ENCODE measurements around the gene IFT81.
"Not testable (repeated sequence)": the region's sequence is repeated elsewhere in the genome, so short reads cannot be mapped to it uniquely, and the experiment has no call there.

IFT81 gene, protein sequence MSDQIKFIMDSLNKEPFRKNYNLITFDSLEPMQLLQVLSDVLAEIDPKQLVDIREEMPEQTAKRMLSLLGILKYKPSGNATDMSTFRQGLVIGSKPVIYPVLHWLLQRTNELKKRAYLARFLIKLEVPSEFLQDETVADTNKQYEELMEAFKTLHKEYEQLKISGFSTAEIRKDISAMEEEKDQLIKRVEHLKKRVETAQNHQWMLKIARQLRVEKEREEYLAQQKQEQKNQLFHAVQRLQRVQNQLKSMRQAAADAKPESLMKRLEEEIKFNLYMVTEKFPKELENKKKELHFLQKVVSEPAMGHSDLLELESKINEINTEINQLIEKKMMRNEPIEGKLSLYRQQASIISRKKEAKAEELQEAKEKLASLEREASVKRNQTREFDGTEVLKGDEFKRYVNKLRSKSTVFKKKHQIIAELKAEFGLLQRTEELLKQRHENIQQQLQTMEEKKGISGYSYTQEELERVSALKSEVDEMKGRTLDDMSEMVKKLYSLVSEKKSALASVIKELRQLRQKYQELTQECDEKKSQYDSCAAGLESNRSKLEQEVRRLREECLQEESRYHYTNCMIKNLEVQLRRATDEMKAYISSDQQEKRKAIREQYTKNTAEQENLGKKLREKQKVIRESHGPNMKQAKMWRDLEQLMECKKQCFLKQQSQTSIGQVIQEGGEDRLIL

DNA sequence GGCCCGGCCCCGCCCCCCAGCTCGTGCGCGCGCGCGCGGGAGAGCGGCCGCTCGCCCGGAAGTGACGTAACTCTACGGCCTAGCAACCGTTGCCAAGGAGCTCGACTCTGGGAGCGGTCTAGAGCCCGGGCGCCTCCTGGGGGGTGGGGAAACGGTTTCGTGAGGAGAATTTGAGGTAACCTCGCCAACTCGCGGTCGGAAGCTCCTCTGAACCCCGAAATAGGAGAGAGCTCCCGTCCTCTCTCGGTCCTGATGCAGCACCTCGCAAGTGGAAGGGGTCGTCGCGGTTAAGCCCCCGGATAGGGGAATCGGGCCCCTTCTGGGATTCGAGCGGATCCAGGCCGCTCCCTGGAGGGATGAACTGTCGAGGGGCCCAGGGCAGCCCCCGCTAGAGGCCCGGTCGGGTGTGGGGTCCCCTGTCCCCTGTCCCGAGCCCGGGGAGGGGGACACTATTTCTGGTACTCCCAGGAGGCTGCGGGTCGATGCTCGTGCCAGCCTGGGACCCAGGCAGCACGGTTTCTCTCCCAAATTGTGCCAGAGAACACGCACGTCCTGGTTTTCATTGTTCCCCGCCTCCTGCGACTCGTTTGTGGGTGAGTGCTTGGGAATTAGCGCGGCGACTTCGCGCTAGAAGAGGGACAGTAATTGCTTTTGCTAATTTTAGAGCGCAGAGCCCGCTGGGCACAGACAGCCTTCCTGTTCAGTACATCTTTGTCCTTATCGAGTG is at the start of gene IFT81:
Gene IFT81 (plus strand): TSS at position 89 of the 727 bp plus-strand sequence. CDS start 3,024 bp downstream, outside the sequence.
- DNase-seq (ENCODE audit: low spot score): peak; percentile 94

DNA sequence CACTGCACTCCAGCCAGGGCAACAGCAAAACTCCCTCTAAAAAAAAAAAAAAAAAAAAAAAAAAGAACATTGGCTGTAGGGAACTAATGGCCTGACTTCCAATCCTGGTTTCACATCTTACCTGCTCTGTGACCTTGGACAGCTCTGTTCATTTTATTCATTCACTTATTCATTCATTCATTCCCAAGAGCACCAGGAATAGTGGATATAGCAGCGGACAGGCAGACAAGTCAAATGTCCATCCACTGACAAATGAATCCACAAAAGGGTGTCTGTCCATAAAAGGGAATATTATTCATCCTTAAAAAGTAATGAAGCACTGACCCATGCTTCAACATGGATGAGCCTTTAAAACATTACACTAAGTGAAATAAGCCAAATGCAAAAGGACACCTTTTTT is 48.3 kb upstream of the IFT81 start:
- no peak for DNase-seq (ENCODE audit: low spot score)

DNA sequence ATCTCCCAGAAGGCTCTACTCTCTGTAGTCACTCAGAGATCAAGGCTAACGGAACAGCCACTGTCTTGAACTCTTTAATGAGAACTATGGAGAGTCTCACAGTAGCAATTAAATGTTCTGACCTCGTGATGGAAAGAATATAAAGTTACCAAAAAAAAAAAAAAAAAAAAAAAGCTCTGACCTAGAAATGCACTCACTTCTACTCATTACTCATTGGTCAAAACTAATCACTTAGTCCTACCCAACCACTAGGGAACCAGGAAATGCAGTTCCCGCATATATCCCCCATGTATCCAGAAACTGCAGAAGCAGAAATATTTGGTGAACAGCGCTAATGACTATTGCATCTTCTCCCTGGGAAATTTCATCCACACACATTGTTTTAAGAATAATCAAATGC is 46.4 kb upstream of the IFT81 start:
- DNase-seq (ENCODE audit: low spot score): no peak

DNA sequence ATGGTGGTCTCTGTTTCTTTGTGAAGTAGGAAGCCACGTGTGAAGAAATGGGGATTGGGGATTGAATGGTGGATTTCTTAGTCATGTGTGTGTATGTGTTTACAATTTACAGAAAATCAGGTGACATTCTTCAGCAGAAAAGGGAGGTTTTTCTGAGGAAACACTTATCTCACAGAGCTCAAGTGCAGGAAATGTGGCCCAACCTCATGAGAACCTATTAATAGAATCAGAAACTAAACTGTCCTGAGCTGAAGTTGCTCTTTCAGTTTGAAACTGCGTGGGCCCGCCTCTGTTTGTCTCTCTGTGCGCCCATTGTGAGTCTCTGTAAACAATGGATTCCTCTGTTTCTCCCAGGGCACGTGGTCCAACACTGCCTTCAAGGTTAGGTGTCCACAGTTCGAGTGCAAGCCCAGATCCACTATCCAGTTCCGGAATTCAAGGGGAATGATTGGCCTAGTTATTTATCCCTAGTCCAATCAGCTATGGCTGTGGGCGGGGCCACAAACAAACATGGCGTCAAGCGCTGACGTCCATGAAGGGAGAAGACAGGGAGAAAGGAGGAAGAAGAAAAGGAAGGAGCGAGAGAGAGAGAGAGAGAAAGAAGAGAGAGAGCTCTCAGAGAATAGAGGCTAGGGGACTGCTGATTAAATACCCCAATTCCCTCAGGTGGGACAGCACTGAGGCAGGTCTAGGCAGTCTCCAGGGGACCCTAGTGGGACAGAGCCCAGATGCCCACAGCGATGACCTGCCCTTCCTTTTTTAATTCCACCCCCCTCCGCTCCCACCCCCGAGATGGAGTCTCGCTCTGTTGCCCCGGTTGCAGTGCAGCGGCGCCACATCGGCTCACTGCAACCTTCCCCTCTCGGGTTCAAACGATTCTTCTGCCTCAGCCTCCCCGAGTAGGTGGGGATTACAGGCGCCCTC is 44.4 kb upstream of the IFT81 start:
- DNase-seq (ENCODE audit: low spot score): peak; percentile 97

DNA sequence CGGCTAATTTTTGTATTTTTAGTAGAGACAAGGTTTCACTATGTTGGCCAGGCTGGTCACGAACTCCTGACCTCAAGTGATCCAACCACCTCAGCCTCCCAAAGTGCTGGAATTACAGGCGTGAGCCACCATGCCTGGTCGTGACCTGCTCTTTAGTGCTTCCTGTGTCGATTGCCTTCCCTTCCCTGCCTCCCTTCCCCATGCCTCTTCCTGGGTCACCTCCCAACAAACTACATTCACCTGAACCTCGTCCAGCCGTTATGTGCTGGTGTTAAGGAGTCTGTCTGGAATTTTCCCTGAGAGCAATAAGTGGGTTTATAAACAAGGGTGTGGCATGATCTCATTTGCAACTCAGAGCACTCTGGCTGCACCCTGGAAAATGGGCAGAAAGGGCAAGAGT is 43.7 kb upstream of the IFT81 start:
- DNase-seq (ENCODE audit: low spot score): no peak

DNA sequence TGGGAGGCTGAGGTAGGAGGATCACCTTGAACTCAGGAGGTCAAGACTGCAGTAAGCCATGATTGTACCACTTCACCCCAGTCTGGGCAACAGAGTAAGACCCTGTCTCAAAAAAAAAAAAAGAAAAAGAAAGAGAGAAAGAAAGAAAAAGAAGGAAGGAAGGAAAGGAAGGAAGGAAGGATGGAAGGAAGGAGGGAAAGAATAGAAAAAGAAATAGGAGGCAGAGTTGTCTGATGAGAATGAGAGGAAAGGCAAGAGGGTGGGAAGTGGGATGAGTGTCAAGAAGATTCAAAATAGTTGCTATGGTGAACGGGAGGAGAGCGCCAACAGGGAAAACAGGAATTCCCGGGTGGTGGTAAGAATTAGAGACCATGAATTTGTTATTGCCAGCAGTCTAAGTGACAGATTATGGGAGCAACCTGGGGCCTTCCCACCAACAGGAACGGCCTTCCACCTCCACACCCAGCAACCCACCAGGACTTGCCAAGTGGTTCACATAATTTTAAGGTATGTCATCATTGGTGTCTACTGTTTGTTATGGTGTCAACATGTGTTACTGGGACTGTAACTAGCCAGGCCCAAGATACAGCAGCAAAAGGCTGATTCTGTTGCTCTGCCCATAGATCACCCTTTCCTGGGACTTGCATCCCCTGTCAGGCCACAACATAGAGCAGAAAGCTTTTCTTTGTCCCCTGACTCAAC is 39.7 kb upstream of the IFT81 start:
- no peak for DNase-seq (ENCODE audit: low spot score)

DNA sequence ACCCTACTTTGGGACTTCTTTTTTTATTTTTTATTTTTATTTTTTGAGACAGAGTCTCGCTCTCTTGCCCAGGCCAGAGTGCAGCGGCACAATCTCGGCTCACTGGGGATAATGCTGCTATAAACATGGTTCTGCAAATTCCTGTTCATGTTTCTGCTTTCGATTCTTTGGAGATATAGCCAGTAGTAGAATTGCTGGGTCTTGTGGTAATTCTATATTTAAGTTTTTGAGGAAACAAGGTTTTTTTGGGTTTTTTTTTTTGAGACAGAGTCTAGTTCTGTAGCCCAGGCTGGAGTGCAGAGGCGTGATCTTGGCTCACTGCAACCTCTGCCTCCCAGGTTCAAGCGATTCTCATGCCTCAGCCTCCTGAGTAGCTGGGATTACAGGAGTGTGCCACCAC is 35.9 kb upstream of the IFT81 start:
- DNase-seq (ENCODE audit: low spot score): not testable (repeated sequence)

DNA sequence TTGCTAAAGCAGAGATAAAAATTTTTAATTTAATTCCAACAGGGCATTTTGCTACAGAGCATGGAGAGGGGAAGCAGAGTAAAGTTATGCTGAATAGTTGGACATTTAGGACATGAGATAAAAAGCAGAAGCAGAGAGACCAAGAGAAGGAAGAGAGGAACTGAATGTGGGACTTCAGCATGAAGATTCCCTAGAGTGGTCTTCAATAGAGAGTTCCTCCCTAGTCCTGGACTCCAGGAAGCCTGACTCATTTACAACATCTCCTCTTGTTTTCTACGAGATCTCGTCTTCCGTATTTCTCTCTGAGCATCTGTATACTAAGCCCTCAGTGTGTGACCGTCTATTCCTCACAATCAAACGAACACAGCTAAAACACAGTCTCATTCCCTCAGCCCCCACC is 35.2 kb upstream of the IFT81 start:
- no peak for DNase-seq (ENCODE audit: low spot score)

DNA sequence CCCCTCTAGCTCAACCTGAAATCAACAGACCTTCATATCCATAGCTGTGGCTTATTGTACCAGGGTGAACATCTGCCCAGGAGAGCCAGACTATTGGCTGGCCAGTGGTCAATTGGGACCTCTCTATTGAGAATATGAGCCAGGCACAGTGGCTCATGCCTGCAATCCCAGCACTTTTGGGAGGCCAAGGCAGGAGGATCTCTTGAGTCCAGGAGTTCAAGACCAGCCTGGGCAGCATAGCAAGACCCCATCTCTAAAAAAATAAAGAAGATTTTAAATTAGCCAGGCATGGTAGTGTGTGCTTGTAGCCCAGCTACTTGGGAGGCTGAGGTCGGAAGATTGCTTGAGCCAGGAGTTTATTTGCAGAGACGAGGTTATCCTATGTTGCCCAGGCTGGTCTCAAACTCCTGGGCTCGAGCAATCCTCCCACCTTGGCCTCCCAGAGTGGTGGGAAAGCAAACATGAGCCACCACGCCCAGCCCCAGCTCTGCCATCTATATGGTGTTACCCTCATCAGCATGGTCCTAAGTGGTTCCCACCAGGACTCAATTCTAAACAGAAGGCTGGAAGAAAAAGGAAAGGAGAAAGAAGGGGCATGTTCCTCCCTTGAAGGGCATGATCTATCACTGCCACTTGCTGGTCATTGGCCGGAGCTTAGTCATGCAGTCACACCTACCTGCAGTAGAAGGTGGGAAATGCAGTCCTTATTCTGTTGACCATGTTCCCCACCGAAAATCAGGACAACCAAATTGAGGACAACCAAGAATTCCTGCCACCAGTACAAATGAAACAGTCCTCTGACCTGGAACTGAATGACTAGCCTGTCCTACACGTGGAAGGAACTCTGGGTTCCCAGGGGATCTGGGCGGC is 33.7 kb upstream of the IFT81 start:
- DNase-seq (ENCODE audit: low spot score): no peak

DNA sequence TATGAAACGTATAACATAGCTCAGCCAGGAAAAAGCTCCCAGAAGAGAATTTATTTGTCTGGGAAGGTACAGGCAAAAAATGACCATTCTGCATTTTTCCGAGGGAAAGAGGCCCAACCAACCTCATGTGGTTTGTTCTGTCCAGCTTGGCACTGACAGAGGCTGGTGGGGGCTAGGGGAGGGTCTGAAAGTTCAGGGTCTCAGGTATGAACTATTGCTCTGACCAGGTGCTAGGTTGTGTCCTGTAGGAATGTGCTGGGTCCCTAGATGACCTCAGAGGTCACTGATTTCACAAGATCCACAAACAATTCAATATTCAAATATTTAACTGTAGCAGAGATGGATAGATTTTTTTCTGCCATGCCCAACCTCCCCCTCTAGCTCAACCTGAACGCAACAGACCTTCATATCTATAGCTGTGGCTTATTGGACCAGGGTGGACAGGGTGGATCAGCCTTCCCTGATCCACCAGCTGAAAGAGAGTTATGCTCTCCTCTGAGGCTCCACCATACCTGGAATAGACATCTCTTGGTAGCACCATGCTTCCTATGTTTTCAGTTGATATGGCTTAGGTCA is 32.9 kb upstream of the IFT81 start:
- DNase-seq (ENCODE audit: low spot score): no peak

DNA sequence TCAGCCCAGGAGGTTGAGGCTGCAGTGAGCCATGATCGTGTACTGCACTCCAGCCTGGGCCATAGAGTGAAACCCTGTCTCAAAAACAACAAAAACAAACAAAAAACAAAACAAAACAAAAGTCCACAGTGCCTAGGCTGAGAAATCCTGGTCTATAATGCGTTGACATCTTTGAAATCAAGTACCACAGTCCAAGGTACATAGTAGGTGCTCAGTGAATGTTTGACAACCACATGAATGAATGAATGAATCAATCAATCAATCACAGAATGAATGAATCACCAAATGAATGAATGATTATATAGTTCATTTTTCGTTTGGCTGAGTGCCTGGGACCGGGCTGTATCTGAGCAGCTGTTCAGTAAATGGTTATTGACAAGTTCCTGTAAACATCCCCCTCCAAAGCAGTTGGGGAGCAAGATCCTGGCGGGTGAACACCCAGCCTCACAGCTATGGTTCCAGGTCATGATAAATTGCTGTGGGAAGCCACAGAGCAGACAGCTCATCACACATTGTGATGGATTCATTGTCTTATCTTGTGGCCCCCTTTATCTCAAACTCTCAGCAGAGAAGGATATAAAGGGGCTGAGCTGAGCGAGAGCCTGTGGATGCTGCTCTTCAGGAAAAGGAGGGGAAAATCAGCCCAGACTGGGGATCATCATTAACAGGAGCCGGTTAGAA is 30.4 kb upstream of the IFT81 start:
- DNase-seq (ENCODE audit: low spot score): no peak

DNA sequence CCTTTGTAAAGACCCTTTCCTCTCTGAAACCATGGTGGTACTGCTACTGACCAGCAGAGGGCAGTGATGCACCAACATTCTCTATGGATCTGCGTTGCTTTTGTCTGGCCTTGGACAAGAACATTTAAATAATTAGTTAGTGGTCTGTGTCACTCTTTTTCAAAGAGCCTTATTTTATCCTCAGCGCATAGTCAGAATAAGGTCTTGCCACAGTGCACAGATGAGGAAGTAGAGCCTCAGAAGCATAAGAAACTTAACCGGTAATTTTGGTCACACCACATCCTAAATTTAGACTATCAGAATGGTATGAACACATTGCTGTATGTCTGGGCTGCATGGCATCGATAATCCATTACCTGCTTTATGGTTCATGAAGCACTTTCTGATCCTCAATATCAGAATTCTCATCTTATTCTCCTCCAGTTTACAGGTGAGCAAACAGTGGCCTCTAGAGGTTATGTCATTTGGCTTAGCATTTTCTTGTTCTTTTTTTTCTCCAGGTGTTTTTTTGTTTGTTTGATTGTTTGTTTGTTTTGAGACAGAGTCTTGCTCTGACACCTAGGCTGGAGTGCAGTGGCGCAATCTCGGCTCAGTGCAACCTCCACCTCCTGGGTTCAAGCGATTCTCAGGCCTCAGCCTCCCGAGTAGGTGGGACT is 23.7 kb upstream of the IFT81 start:
- DNase-seq (ENCODE audit: low spot score): peak; percentile 78

DNA sequence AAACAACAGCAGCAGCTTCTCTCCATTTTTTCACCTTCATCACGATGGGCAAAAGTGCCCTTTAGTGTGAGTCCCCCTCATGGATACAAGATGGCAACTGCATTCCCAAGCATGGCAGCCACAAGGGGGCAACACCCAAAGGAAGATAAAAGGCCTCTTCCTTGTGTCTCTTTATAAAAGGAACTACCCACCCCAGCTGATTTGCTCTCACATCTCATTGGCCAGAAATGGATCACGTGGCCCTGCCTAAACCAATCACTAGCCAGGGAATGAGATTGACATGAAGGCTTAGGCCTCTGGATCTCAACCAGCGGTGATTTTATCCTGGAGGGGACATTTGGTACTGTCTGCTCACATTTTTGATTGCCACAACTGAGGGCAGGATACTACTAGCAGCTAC is 21.9 kb upstream of the IFT81 start:
- DNase-seq (ENCODE audit: low spot score): no peak

DNA sequence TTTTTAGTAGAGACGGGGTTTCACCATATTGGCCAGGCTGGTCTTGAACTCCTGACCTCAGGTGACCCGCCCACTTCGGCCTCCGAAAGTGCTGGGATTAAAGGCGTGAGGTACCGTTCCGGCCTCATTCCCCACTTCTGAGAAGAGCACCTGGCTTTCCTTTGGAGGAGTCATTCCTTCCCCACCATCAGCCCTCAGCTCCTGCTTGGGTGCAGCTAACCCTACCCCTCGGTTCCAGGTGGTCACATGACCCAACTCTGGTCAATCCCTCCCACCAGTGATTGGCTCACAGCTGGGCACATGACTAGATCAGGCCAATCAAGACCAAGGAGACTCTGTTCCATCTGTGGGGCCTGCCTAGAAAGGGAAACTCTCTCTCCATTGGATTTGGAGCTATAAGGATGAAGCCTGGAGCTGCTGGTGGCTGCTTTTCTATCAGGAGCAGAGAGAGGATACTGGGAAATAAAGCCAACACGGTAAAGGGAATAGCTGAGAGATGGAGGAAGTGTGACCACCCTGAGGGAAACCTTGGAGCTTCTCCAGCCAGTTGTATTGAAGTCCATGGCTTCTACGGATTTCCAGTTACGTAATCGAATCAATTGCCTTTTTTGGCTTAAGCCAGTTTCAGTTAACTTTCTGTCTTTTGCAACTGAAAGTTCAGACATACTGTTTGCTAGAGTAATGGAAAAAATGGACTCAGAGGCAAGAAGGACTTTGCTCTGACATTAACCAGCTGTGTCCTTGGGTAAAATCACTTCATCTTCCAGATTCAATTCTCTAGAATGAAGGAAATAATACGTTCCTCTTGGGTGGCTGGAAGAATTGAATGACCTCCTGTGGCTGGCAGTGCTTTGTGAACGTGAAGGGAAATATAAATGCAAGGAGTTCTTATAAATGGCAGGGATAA is 19.7 kb upstream of the IFT81 start:
- no peak for DNase-seq (ENCODE audit: low spot score)

DNA sequence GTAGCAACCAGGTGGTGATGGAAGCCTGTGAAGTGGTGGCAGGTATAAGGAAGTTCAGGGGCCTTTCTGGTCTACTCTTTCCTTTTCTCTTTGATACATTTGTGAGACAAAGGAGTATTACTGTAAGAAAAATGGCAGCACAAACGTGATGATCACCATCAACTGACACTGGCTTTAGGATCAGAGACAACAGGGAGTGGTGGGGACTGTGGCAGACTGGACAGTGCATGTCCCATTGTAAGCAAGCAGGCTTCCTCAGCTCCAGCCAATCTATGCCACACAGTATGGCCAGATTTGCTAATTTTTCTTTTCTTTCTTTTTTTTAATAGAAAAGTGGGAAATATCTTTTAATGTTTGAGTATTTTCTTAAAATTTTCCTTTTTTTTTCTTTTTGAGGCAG is 19.0 kb upstream of the IFT81 start:
- no peak for DNase-seq (ENCODE audit: low spot score)

DNA sequence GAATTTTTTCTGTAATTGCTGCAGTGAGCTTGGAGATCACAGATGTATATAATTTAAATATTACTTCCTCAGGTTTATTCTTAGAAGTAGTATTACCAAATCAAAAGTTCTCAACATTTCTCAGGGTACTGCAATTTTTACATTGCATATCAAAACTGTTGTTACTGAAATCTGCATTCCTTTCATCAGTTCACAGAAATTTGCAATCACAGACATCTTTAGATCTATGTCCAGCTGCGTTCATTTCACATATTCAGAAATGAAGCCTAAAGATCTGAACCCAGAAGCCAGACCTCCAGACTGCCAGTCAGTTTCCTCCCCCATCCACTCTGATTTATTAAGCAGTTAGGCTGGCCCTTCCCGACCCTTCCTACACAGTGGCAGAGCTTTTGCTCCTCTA is 18.2 kb upstream of the IFT81 start:
- DNase-seq (ENCODE audit: low spot score): no peak
